Measurements from ENCODE around the gene TIMM10B. TPM values are rescaled to one million over a fixed set of nuclear protein-coding genes. Genes with fewer than 3 reads are reported as not detected.

The TIMM10B gene
- total and polyA plus RNA-seq, 2 donors (not counting 1 experiment from before 2014, with no cell fraction given), result 42.9 to 62.1 TPM

GRCh38 chr11:6497069-6497839, 16.0 kb downstream of the TIMM10B start, which contains the start of gene DNHD1:
TSS of gene DNHD1 (plus strand) at chr11:6497280. CDS start at chr11:6498216, 936 bp downstream.
- TF ChIP-seq EZH2 (IDR thresholded peaks at IDR 0.05; ENCODE audit: borderline replicate concordance, insufficient read depth, low read depth, low read length, poor library complexity, severe bottlenecking) (no peak), CTCF (IDR thresholded peaks at IDR 0.05) (no peak)
- no peaks in the 10 kb centered on the region for H3K27me3 Mint-ChIP-seq
- H3K9ac ChIP-seq (ENCODE audit: low read length), result no peak within 1 kb of the TSS

GRCh38 chr11:6498121-6498520, 16.8 kb downstream of the TIMM10B start:
- H2AFZ ChIP-seq (ENCODE audit: insufficient read depth, low read depth, low read length, poor library complexity, severe bottlenecking), result no peak overlapping the region
- H3K27ac ChIP-seq (ENCODE audit: low read length in 2 of 2), result no peak overlapping the region
- H3K9ac ChIP-seq (ENCODE audit: low read length), result no peak overlapping the region
- H3K79me2 ChIP-seq (ENCODE audit: control insufficient read depth, insufficient read depth, low read length), result peaks cover 53% of the 10 kb centered on the region
- intact Hi-C loops (cut with micrococcal nuclease), result no loop called here
- ATAC-seq (ENCODE audit: low read depth), result no peak
- CTCF ChIA-PET, result interaction anchor here (0.7 to 5.3 kb wide), 4 partner anchors 8 to 119 kb away, joined by 3 to 28 read pairs (median 4); no protein-coding TSS in a partner anchor
- Mint-ChIP-seq H3K27me3 (no peaks in the 10 kb centered on the region), H3K4me1 (no peaks in the 10 kb centered on the region), H3K27ac (no peak overlapping the region), H3K9me3 (ENCODE audit: insufficient read depth) (no peaks in the 10 kb centered on the region), H3K4me3 (no peak overlapping the region)
- H3K4me1 ChIP-seq (ENCODE audit: control insufficient read depth in 2 of 2, insufficient read depth in 2 of 2, low read length in 2 of 2), result no peaks in the 10 kb centered on the region
- DNase-seq, result no peak
- no peaks in the 10 kb centered on the region for H4K20me1 ChIP-seq (ENCODE audit: control insufficient read depth, insufficient read depth, low read length, poor library complexity, severe bottlenecking)
- POLR2A ChIA-PET, result no interaction called here
- no peaks in the 10 kb centered on the region for H3K9me3 ChIP-seq (ENCODE audit: control extremely low read depth in 1 of 3, control insufficient read depth in 2 of 3, insufficient read depth in 1 of 3, low read length in 2 of 3)
- H3K4me2 ChIP-seq (replicated peaks; ENCODE audit: low read depth, low read length, poor library complexity, severe bottlenecking), result no peak overlapping the region
- H3K27me3 ChIP-seq (replicated peaks in 1 of 4; ENCODE audit: control extremely low read depth in 1 of 4, control insufficient read depth in 3 of 4, insufficient read depth in 4 of 4, low read length in 3 of 4), result no peaks in the 10 kb centered on the region
- TF ChIP-seq EZH2 (IDR thresholded peaks at IDR 0.05; ENCODE audit: borderline replicate concordance, insufficient read depth, low read depth, low read length, poor library complexity, severe bottlenecking) (no peak), CTCF (IDR thresholded peaks at IDR 0.05) (no peak)
- no peak overlapping the region for H3K4me3 ChIP-seq (ENCODE audit: control extremely low read depth in 1 of 5, extremely low read depth in 1 of 5, insufficient read depth in 1 of 5, low read depth in 2 of 5, low read length in 4 of 5)
- 82% methylated on average over 6 of the region's 7 CpGs for WGBS (ENCODE audit: insufficient coverage)
- peaks cover 1 to 20% of the 10 kb centered on the region in 2 experiments for H3K36me3 ChIP-seq (replicated peaks in 1 of 2; ENCODE audit: control extremely low read depth in 1 of 2, control insufficient read depth in 1 of 2, extremely low read depth in 1 of 2, insufficient read depth in 2 of 2, low read length in 1 of 2)

More at GRCh38 chr11:6497069-6497839, 16.0 kb downstream of the TIMM10B start, which contains the start of gene DNHD1:
- ATAC-seq (ENCODE audit: low read depth) (no peak), DNase-seq (no peak)
- WGBS (ENCODE audit: insufficient coverage), result 93% methylated on average over 29 of the region's 33 CpGs
- H3K4me3 ChIP-seq (ENCODE audit: control extremely low read depth in 1 of 5, extremely low read depth in 1 of 5, insufficient read depth in 1 of 5, low read depth in 2 of 5, low read length in 4 of 5), result no peak within 1 kb of the TSS
- peaks cover 1 to 17% of the 10 kb centered on the region in 2 experiments for H3K36me3 ChIP-seq (replicated peaks in 1 of 2; ENCODE audit: control extremely low read depth in 1 of 2, control insufficient read depth in 1 of 2, extremely low read depth in 1 of 2, insufficient read depth in 2 of 2, low read length in 1 of 2)
- intact Hi-C loops (cut with micrococcal nuclease), result no loop called here
- no peak within 1 kb of the TSS for H3K27ac Mint-ChIP-seq
- no peak within 1 kb of the TSS for H2AFZ ChIP-seq (ENCODE audit: insufficient read depth, low read depth, low read length, poor library complexity, severe bottlenecking)
- peaks cover 61% of the 10 kb centered on the region for H3K79me2 ChIP-seq (ENCODE audit: control insufficient read depth, insufficient read depth, low read length)
- no peak within 1 kb of the TSS for H3K27ac ChIP-seq (ENCODE audit: low read length in 2 of 2)
- H3K27me3 ChIP-seq (replicated peaks in 1 of 4; ENCODE audit: control extremely low read depth in 1 of 4, control insufficient read depth in 3 of 4, insufficient read depth in 4 of 4, low read length in 3 of 4), result no peaks in the 10 kb centered on the region
- no peaks in the 10 kb centered on the region for H3K9me3 Mint-ChIP-seq (ENCODE audit: insufficient read depth)
- no peaks in the 10 kb centered on the region for H4K20me1 ChIP-seq (ENCODE audit: control insufficient read depth, insufficient read depth, low read length, poor library complexity, severe bottlenecking)
- no peaks in the 10 kb centered on the region for H3K9me3 ChIP-seq (ENCODE audit: control extremely low read depth in 1 of 3, control insufficient read depth in 2 of 3, insufficient read depth in 1 of 3, low read length in 2 of 3)
- ChIA-PET CTCF (interaction anchor here (0.7 to 5.3 kb wide), 3 partner anchors 11 to 119 kb away, joined by 3 to 28 read pairs (median 3); no protein-coding TSS in a partner anchor), POLR2A (no interaction called here)
- H3K4me2 ChIP-seq (replicated peaks; ENCODE audit: low read depth, low read length, poor library complexity, severe bottlenecking), result no peak within 1 kb of the TSS
- H3K4me1 Mint-ChIP-seq, result no peaks in the 10 kb centered on the region
- no peaks in the 10 kb centered on the region for H3K4me1 ChIP-seq (ENCODE audit: control insufficient read depth in 2 of 2, insufficient read depth in 2 of 2, low read length in 2 of 2)
- H3K4me3 Mint-ChIP-seq, result no peak within 1 kb of the TSS

Measured in B cell (primary cell).